NCI-H1930 (cell line): ENCODE measurements around the gene KMT2C.

Experiments used
- DNase-seq, 2 experiments: peaks; one replicate each; lab custom pipeline; 2025; lab: John Stamatoyannopoulos, UW

KMT2C gene

DNA sequence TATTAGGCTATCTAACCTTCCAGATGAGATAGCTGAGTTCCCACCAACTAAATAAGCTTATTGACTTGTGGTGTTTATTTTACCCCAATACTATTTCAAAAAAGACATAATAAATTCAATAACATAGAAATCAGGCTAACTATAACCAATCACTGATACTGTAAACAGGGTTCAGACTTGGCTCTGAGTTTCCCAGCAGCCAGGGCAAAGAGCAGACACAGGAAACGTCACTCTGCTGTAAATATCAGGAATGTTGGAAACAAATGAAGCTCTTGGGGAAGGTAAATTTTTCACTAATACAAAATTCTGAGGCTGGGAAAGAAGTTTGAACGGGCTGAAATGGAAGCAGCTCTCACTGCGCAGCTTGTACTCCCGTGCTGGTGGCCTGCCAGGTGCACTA, 295.7 kb downstream of the KMT2C start:
- DNase-seq = no peak

DNA sequence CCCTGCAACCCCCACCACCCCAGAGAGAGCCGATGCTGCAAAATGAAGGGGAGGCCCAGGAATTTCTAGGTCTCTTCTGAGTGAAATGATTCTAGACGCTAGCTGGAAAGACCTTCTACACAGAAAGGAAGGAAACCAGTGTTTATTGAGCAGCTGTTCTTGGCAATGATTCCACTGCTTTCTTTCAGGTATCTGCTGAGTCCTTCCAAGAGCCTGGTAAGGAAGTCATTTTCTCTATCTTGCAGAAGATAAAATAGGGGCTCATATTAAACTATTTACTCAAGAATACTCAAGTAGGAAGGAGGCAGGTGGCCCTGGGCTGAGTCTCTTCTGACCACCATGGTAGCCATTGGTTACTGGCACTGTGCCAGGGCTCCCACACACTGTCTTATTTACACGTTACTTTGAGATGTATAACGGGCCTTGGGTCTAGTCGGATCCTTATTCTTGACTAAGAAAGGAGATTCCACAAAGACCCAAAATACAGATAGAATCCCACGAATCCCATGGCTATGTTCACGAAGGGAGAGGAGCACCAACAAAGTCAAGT, 298.3 kb downstream of the KMT2C start:
- no peak for DNase-seq

DNA sequence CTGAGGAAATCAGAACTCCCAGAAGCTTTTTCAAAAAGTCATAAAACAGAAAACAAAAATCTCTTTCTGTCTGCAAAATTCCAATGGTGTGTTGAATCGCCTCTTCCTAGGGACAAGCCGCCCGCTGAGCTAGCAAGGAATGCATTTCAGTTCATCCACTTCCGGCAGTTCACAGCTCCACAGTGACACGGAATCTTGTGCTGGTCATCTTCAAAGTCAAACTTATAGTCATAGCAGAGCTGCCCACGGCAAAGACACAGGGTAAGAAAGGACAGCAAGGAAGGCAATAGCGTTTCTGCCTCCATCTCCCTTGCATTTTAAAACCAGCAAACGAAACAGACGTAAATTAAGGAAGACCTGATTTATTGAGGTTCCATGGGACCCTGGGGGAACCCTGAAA, 299.1 kb downstream of the KMT2C start:
- no peak for DNase-seq

DNA sequence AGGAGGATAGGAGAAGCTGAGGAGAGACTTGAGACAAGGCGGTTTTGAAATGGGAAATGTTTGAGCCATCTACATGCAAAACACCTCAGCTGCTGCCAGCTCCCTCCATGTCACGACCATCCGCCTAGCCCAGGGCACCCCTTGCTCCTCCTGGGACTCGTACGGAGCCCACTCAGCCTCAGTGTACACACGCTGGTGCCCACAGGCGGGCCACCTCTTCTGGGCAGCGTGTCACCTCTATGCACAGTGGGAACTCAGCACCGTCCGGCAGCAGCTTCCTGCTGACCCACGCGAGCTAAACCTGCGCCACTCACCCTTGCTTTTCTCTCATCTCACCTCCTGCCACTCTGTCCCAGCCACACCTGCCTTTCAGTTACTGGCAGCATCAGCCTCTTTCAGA, 302.0 kb downstream of the KMT2C start:
- no peak for DNase-seq

DNA sequence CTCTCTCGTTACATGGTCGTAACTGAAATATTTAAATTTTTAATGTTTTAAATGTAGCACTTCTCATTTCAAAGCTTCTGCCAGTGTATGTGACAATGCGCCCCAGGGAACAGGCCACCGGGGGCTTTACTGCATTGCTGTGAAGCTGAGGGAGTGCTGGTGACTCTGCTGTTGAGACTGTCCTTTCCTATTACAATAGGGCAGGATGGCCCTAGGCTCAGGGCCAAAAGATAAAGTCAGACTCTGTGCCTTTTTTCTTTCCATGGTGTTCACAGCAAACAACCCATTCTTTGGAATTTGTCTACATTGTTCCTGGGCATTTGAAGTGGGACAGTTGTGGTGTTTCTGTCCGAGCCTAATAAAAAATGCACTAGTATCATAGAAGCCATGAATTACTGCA, 303.0 kb downstream of the KMT2C start:
- DNase-seq = no peak

DNA sequence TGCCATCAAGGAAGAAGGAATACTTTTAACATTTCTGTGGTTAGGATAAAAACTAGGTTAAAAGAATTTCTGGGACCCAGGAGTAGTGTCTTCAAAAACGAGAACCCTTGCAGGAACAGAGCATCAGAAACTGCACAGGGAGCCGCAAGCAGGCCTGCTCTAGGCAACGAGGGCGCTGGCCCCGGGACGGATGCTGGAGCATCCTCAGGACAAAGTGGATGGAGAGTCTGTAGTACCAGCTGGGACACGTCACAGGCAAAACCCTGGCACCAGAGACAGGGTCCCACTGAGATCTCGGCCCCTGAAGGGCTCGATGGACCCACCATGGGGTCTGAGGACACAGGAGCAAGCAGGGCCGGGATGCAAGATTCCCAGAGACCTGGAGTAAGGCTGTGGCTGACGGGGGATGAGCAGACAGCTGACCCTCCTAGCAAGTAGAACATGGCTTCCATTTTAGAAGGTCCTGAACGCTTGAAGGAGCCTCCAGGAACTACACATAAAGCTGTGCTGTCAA, 303.8 kb downstream of the KMT2C start:
- no peak for DNase-seq

DNA sequence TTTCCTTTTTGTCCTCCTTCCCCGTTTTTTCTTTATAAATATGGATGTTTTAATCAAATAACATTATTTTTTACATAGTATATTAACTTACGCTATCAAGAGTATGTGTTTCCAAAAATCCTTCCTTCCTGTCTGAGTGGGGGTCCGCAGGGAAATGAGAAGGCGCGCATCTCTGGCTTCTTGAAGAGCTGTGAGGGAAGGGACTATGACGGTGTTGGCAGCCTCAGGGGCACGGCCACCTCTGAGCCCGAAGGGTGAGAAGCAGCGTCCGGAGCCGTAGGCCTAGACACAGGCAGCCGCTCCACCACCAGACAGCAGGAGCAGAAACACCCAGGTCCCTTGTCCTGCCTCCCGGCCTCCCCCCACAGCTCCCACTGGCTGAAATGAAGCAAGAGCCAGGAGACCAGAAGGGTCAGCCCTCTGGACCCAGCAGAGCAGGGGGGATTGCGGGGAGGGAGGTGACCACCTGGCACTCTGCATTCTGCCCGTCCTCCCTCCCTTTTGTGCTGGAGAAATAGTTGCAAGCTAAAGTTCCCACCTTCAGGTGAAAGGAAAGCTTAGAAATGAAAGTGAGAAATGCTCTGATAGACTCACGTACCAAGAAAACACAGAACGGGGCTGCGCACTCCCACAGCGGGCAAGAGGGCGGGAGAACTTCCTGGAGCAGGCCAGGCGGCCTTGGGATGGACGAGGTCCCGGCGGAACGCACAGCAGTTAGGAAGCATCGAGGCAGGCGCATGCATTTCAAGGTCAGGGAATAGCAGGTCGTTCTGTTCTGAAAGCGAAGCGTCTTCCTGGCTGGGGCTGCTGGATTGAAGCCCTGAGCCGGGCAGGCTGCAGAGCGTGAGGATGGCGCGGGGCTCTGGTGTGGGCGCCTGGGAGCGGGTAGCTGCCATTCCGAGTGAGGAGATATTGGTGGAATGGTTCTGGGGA, 304.9 kb downstream of the KMT2C start:
- no peak for DNase-seq

DNA sequence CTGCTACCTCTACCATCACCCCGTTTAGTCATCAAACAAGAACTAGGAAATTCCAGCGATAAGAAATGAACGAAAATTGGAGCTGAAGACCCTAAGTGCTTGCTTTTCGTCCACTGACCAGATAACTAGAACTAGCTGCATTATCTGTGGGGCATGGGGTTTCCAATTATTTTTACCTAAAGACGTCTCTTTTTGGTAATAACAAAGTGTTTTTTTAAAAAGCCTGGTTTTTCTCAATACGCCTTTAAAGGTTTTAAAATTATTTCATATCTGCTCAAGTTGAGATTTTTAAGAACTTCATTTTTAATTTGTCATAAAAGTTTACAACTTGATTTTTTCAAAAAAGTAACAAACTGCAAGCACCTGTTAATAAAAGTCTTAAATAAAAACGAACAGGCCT, 306.1 kb downstream of the KMT2C start:
- DNase-seq = no peak

DNA sequence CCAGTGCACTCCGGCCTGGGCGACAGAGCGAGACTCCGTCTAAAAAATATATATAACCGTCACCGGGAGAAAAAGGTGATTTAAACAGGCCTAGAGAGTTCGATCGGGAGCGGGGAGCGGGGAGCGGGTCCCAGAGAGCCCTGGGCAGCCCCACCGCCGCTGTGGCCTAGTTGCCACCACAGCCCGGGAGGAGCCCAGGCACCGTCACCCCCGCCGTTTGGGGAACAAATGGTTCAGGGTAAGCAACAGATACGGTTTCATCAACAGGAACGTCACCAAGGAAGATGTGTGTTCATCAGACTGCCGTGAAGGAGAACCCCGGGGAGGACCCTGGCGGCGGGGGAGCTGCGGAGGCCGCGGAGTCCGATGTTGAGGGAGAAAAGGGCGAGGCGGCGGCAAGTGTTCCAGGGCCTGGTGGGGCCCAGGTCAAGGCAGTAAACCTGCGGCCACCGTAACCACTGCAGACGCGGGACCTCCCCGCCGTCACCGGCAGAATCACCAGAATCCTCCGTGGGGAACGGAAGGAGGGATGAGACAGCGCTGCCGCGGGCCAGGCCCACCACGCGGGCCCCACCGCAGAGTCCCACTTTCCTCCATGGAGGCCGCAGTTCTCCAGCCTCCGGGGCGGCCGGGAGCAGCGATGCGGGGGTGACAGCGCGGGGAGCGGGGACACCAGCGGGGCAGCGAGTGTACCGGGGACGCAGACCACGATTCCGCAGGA, 306.9 kb downstream of the KMT2C start:
- DNase-seq = no peak

DNA sequence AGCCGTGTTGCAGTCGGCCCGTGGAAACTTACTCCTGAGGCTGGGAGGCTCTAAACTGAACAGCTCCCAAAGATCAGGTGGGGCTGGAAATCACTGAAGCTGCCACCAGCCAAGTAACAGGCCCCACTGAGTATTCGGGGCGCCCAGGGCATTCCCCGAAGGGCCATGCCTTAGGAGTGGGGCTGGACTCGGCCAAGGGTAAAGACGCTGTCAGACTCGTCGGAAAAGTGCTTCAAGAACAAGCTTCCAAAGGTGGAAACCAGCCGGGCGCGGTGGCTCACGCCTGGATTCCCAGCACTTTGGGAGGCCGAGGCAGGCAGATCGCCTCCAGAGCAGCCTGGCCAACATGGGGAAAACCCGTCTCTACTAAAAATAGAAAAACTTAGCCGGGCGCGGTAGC, 307.6 kb downstream of the KMT2C start:
- no peak for DNase-seq

DNA sequence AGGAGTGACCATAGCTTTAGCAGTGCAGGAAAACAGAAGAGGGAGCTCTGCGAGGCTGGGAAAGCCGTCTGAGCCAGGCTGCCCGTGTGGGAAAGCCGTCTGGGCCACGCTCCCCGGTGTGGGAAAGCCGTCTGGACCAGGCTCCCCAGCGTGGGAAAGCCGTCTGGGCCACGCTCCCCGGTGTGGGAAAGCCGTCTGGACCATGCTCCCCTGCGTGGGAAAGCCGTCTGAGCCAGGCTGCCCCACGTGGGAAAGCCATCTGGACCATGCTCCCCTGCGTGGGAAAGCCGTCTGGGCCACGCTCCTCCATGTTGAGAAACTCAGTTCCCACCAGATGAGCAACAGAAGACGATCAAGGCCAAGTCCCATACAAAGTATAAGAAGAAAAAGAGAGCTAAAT, 308.6 kb downstream of the KMT2C start:
- DNase-seq = no peak

DNA sequence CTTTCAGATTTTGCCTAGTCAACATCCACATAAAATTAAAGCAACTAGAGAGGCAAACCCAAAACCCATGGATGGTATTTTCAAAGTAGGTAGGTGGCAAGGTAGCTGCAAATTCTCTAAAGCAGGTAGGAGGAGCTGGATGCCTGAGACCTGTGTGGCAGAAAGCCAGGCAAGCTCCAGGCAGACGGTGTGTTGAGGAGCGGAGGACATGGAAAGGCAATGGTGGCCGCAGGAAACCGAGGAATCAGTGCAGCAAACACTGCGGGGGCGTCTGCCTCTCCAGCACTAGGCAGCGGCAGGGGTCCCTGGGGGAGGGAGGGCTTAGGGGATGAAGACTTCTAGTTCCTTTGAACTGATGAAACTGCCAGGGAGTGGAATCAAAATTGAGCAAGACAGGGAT, 309.1 kb downstream of the KMT2C start:
- no peak for DNase-seq

DNA sequence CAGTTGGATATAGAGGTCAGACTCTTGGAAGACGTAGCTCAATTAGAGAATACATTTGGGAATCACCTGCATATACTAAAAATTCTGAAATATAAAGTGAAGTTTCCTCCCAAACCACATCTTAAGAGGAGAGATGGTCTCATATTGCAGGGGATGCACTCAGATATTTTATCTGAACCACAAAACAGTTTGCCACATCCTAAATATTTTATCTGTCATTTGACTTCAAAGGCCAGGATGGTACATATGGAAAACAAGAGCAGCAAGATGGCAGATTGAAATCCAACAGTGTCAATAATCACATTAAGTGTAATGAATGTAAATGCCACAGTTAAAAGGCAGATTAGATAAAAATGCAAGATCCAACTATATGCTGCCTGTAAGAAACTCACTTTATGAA, 313.3 kb downstream of the KMT2C start:
- no peak for DNase-seq

DNA sequence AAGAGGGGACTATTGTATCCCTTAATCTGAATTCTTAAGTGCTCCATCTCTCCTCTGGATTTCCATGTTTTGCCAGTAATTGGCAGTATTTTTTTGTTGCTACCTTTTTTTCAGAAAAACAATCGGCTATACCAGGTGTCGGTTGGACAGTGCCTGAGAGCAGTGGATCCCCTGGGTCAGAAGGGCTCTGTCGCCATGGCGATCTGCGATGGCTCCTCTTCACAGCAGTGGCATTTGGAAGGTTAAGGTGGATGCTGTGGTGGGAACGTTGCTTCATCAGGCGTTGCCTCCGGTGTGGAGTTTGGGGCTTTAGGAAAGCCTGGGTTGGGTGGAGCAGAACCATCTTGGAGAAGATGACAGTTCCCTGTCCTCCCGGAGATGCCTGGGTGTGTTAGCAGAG, 314.4 kb downstream of the KMT2C start:
- DNase-seq = no peak

DNA sequence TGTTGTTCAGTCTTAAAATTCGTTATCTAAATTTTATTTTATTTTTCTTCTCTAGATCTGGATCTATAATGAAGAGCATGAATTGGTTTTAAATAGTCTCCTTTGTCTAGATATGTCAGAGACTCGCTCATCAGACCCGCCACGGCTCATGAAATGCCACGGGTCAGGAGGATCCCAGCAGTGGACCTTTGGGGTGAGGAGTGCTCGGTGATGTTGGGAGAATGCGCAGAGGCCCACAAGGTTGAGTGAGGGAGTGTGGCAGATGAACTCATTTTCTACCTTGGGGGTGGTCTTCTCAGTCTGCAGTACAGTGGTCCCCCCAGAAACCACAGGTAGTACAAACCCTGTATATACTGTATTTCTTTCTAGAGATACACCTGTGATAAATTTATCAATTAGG, 315.0 kb downstream of the KMT2C start:
- DNase-seq = no peak

DNA sequence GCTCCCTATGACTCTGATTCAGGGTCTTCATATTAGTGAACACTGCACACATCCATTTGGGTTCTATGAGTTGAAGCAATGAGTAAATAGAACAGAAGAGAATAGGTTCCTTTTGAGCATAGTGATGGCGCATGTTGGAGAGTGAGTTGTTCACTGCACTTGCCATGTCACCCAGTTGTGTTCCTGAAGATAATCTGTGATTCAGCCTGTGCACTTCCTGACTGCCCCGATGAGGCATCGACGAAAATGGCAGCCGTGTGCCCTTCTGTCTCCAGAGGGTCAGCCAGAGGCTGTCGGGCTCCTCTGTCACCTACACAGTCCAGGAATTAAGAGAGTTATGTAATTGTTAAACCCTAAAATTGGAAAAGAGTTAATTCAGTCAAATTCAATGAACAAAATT, 315.6 kb downstream of the KMT2C start:
- no peak for DNase-seq

DNA sequence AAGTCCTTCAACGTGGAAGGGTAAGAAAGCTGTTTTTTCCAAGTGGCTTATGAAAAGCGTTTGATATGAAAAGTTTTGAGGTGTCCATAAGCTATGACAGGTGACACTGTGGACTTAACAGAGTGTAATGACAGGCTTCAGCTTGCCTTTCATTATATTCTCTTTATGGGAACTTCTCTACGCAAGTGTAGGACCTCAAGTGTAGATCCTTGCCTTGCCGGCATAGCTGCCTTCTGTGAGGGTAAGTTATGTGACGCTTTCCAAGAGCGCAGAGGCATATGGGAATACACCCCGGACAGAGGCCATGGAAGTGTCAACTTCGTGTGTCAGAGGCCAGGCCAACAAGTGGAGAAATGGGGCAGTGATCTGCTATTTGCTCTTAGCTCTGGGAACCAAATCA, 318.4 kb downstream of the KMT2C start:
- no peak for DNase-seq

DNA sequence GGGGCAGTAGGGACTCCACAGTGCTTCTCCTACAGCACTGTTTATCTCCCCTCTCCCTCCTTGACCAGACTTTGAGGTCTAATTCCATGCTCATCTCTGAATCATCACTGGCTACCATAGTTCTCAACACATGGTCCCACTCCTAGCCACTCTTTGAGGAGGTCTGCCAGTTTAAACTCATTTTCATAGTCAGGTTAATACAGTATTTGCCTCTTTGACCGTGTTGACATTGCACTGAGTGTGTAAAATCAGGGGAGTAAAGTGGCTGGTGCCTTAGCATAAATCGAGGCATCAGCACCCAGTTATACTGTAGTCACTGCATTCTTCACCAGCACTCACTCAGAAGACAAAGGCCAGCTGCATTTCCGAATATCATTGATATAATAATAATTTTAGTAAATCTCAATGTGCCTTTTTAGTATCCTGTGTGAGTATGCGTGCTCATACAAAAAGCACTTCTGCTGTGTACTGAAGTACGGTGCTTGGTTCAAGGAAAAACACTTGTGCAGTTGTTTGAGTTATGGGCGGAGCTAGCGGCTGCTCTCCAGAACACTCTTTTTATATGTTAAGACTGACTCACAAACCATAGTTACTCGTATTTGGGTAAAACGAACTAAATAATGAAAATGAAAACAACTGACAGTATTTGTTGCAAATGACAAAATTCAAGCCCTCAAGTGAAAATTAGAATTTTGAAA, 320.6 kb downstream of the KMT2C start:
- DNase-seq = no peak

DNA sequence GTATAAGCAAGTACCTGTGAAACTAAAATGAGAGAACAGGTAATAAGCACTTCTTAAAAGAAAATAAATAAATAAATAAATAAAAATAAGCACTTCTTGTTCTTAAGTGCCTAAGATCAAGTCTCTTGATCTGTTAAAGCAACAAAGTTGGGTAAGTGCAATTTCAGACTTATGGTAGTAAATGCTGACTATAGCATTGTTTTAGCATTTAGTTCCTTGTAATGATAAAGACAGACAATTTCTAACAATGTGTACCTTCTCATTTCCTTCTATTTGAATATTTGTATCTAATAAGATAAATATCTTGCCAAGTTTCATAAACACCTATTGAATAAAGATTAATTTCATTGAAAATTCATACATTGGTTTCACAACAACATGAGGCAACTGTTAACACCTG, 323.0 kb downstream of the KMT2C start:
- DNase-seq = no peak

DNA sequence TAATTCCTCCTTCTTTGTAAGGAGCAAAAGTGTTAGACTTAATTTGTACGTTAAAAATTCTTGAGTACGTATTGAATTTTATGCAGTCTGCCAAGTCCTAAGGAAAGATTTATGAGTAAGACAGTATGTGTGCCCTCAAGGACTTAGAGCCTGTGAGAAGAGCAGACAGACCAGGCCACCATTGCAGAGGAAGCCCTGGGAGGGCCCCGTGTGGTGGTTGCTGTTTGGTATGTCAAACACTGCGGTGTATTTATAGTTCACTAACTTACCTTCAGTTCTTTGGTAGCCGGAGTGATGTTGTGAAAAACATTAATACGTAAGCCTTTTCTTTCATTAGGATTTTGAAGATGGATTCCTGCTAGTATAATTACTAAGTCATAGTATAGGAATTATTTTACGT, 327.4 kb downstream of the KMT2C start:
- no peak for DNase-seq

DNA sequence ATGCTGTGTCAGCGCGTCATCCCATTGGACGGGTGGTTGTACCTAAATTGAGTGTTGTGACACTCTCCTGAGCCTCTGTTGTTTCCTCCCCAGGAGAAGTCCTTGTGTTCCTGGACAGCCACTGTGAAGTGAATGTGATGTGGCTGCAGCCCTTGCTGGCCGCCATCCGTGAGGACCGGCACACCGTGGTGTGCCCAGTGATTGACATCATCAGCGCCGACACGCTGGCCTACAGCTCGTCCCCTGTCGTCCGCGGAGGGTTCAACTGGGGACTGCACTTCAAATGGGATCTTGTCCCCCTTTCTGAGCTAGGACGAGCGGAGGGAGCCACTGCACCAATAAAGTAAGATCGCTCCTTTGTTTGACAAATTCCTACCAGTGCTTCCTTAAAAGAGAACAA, 327.9 kb downstream of the KMT2C start:
- no peak for DNase-seq

DNA sequence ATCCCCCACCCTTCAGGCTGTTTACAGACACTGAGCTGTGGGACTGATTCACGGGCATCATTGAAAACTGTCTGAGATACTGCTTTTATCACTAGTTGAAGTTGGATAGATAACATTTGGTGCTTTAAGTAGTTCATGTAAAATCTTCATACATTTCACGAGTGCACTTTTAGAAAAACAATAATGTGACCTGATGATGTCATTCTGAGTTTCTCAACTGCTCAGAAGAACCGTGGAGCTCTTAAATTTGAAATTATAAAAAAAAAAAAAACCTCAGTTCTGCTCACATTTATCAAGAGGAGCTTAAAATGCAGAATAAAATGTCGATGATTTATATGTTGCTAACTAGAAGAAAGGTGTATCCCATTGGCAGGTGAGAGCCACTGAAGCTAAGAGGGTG, 328.8 kb downstream of the KMT2C start:
- no peak for DNase-seq
